Testis (tissue), 2 donors: ENCODE data around the gene MZT2B.
"Not testable (repeated sequence)": the region's sequence is repeated elsewhere in the genome, so short reads cannot be mapped to it uniquely, and the experiment has no call there.

Source experiments
- POLR2A ChIP-seq: fragments of 450-650 bp; IDR thresholded peaks from one replicate; pipeline ENCODE4 v1.6.1; 2017; ENCODE audit warnings: antibody characterized with exemption, mild to moderate bottlenecking, moderate library complexity
- TF ChIP-seq, protein P1 (sequence below), 3 experiments: fragments of 450-650 bp in 2 of 3; fragments of 200-600 bp in 1 of 3; sonication (generic) in 1 of 3; IDR thresholded peaks; one replicate each; pipeline ENCODE4 v1.5.1; 2016 to 2019; ENCODE audit warnings: antibody characterized with exemption in 3 of 3, mild to moderate bottlenecking in 2 of 3, moderate library complexity in 1 of 3

DNA sequence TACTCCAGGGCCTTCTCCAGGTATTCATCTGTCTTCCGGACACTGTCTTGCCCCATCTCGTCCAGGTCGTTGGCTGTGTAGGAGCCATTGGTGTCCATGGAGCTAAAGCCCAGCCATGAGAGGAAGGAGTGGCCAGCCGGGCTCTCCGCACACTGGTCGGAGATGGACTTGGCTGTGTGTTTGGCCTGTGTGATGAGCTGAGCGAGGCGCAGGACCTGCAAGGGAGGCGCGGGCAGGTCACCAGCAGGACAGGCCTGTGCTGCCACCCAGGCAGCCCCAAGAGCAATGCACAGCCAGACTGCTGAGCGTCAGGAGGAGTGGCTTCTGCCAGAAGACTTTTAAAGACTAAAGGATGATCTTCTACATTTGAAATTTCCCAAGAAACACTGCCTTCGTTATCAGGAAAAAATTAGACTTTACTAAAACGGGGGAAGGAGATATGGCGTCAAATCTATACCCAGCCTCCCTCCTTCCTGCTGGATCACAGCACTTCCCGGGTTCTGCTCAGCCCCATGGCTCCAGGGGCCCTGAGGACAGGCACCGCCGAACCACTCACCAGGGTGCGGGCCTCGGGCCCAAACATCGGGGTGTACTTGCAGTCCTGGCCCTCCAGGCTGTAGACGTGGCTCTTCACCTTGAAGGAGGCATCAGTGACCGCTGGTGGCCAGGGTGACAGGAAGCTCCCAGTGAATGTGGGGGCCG lies 28.2 kb upstream of the MZT2B start:
- TF ChIP-seq, protein P1, sequence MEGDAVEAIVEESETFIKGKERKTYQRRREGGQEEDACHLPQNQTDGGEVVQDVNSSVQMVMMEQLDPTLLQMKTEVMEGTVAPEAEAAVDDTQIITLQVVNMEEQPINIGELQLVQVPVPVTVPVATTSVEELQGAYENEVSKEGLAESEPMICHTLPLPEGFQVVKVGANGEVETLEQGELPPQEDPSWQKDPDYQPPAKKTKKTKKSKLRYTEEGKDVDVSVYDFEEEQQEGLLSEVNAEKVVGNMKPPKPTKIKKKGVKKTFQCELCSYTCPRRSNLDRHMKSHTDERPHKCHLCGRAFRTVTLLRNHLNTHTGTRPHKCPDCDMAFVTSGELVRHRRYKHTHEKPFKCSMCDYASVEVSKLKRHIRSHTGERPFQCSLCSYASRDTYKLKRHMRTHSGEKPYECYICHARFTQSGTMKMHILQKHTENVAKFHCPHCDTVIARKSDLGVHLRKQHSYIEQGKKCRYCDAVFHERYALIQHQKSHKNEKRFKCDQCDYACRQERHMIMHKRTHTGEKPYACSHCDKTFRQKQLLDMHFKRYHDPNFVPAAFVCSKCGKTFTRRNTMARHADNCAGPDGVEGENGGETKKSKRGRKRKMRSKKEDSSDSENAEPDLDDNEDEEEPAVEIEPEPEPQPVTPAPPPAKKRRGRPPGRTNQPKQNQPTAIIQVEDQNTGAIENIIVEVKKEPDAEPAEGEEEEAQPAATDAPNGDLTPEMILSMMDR (IDR thresholded peaks at IDR 0.05) = not testable (repeated sequence)
- TF ChIP-seq POLR2A = not testable (repeated sequence)
